Mucosa of rectum (tissue), 2 donors: ENCODE results near the gene COL7A1.
"Not testable (repeated sequence)": the region's sequence is repeated elsewhere in the genome, so short reads cannot be mapped to it uniquely, and the experiment has no call there.

Source experiments
- H3K27ac ChIP-seq, 2 donors: one replicate each; pipeline ENCODE4 v1.7.0; 2013; ENCODE audit warnings: inconsistent platforms in 2 of 2, low read depth in 2 of 2, low read length in 2 of 2
- H3K27me3 ChIP-seq, 2 donors: one replicate each; pipeline ENCODE4 v1.7.0; 2013; ENCODE audit warnings: low read length in 2 of 2; ENCODE audit not compliant: control insufficient read depth in 2 of 2, insufficient read depth in 2 of 2
- H3K36me3 ChIP-seq, 2 donors: one replicate each; pipeline ENCODE4 v1.7.0; 2013; ENCODE audit warnings: low read length in 2 of 2; ENCODE audit not compliant: control insufficient read depth in 2 of 2, insufficient read depth in 2 of 2
- H3K4me1 ChIP-seq, 2 donors: one replicate each; pipeline ENCODE4 v1.7.0; 2013; ENCODE audit warnings: low read length in 2 of 2, mild to moderate bottlenecking in 1 of 2; ENCODE audit not compliant: control insufficient read depth in 2 of 2, insufficient read depth in 2 of 2
- H3K4me3 ChIP-seq, 2 donors: one replicate each; pipeline ENCODE4 v1.7.0; 2013; ENCODE audit warnings: low read length in 2 of 2
- H3K9ac ChIP-seq, 2 donors: one replicate each; pipeline ENCODE4 v1.7.0; 2013; ENCODE audit warnings: low read length in 2 of 2, low read depth in 1 of 2, mild to moderate bottlenecking in 1 of 2
- H3K9me3 ChIP-seq, 2 donors: one replicate each; pipeline ENCODE4 v1.7.0; 2013; ENCODE audit warnings: low read length in 2 of 2; ENCODE audit not compliant: control insufficient read depth in 2 of 2
- donor health status: healthy.
- donor health status: Normal muscosa, but diverticular disease.

The COL7A1 gene

GRCh38 chr3:48555949-48556795 lies 39.0 kb downstream of the COL7A1 start:
- peak overlapping the region; percentile 32 to 67 for H3K9ac ChIP-seq
- peak overlapping the region; percentile 69 to 73 for H3K4me3 ChIP-seq
- no peaks in the 10 kb centered on the region for H3K27me3 ChIP-seq
- H3K9me3 ChIP-seq, result no peaks in the 10 kb centered on the region
- H3K36me3 ChIP-seq, result no peaks in the 10 kb centered on the region
- H3K4me1 ChIP-seq, result peaks cover 27 to 44% of the 10 kb centered on the region in 2 donors
- peak overlapping the region; percentile 34 to 58 for H3K27ac ChIP-seq

GRCh38 chr3:48555231-48555948 lies 39.7 kb downstream of the COL7A1 start:
- Histone ChIP-seq H3K36me3 (no peaks in the 10 kb centered on the region), H3K4me3 (peak overlapping the region in 1 of 2 donors; percentile 69), H3K9me3 (no peaks in the 10 kb centered on the region), H3K27me3 (no peaks in the 10 kb centered on the region), H3K4me1 (peaks cover 27 to 43% of the 10 kb centered on the region in 2 donors), H3K27ac (peak overlapping the region; percentile 34 to 58), H3K9ac (peak overlapping the region; percentile 17 to 34)

GRCh38 chr3:48553886-48554845 lies 41.0 kb downstream of the COL7A1 start:
- Histone ChIP-seq H3K27ac (peak overlapping the region in 1 of 2 donors; percentile 32), H3K36me3 (no peaks in the 10 kb centered on the region), H3K4me1 (peaks cover 25 to 39% of the 10 kb centered on the region in 2 donors), H3K27me3 (no peaks in the 10 kb centered on the region), H3K9ac (peak overlapping the region in 1 of 2 donors; percentile 5), H3K4me3 (no peak overlapping the region), H3K9me3 (no peaks in the 10 kb centered on the region)

- peaks cover 23 to 35% of the 10 kb centered on the region in 2 donors for H3K4me1 ChIP-seq
- no peak overlapping the region for H3K4me3 ChIP-seq
- no peaks in the 10 kb centered on the region for H3K27me3 ChIP-seq
- H3K9me3 ChIP-seq, result no peaks in the 10 kb centered on the region
- H3K27ac ChIP-seq, result peak overlapping the region in 1 of 2 donors; percentile 32
- no peaks in the 10 kb centered on the region for H3K36me3 ChIP-seq
- H3K9ac ChIP-seq, result no peak overlapping the region
Measured at GRCh38 chr3:48553361-48553760, 41.8 kb downstream of the COL7A1 start.

GRCh38 chr3:48552111-48552951 lies 42.8 kb downstream of the COL7A1 start:
- peak overlapping the region; percentile 28 to 49 for H3K27ac ChIP-seq

GRCh38 chr3:48551651-48552050 lies 43.5 kb downstream of the COL7A1 start:
- not testable (repeated sequence) for H3K27ac ChIP-seq, H3K36me3 ChIP-seq, H3K4me3 ChIP-seq, H3K27me3 ChIP-seq, H3K9me3 ChIP-seq, H3K9ac ChIP-seq
- H3K4me1 ChIP-seq, result peaks cover 19 to 26% of the 10 kb centered on the region in 2 donors

More at GRCh38 chr3:48552111-48552951, 42.8 kb downstream of the COL7A1 start:
- H3K36me3 ChIP-seq, result no peaks in the 10 kb centered on the region
- no peaks in the 10 kb centered on the region for H3K9me3 ChIP-seq
- no peak overlapping the region for H3K4me3 ChIP-seq
- H3K9ac ChIP-seq, result no peak overlapping the region
- peaks cover 21 to 29% of the 10 kb centered on the region in 2 donors for H3K4me1 ChIP-seq
- no peaks in the 10 kb centered on the region for H3K27me3 ChIP-seq

DNA sequence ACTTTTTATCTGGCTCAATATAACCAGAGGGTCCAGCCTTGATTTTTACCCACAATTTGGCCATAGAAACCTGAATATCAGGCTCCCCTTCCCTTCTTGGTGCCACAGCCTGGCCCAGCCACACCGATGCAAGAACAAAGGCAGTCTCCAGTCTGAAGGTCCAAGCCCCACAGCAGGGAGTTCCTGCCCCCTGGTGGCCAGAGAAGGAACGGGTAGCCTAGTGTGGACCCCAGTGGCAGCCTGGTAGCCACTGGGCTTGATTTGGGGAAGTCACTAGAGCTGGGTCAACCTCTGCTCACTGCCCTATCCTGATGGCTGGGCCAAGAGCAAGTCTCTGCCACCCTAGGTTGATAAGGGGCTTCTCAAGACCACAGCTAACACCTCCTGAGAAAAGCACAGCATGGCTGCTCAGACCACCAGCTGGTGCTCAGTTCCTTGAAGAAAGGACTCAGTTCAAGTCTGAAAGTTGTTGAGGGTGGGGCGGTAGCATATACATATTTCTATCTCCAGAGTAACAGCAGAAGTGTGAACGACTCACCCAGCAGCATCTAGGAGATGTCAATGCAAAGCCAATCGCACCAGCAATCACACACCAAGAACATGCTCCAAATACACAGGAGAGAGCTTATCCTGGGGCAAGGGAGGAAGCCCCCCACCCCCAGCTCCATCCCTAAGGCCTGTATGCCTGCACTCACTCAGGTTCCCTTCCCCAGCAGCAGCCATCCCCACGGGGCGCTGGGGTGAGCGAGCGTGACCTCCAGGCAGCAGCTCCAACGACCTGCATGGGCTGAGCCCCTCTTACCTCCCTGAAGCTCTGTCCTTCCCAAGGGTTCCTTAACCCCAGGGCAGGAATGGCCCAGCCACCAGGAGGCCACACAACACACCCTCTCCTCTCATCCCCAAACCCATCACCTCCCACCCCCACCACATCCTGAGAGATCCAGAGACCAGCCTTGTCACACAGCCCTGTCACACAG lies 46.1 kb downstream of the COL7A1 start:
- no peak overlapping the region for H3K27ac ChIP-seq

DNA sequence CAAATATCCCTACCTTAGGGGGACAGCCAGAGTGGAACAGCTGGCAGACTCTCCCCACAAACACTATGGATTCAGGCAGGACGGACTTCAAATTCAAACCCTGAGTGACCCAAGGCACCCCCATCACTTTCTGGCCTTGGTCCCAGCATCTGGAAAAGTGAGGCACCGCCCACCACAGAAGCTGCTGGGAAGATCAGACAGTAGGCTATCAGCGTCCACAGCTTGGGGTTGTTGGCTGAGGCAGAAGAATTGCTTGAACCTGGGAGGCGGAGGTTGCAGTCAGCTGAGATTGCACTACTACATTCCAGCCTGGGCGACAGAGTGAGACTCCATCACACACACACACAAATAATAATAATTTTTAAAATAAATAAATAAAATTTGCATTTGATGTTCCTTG lies 47.0 kb downstream of the COL7A1 start:
- no peaks in the 10 kb centered on the region for H3K9me3 ChIP-seq
- peaks cover 4 to 7% of the 10 kb centered on the region in 2 donors for H3K36me3 ChIP-seq
- no peak overlapping the region for H3K4me3 ChIP-seq
- no peak overlapping the region for H3K27ac ChIP-seq
- H3K9ac ChIP-seq, result no peak overlapping the region
- H3K4me1 ChIP-seq, result peaks cover 5% of the 10 kb centered on the region in 2 donors
- no peaks in the 10 kb centered on the region for H3K27me3 ChIP-seq

More for the DNA sequence above, 46.1 kb downstream of the COL7A1 start:
- Histone ChIP-seq H3K9me3 (no peaks in the 10 kb centered on the region), H3K9ac (no peak overlapping the region), H3K4me3 (no peak overlapping the region), H3K27me3 (no peaks in the 10 kb centered on the region), H3K4me1 (peaks cover 5 to 10% of the 10 kb centered on the region in 2 donors), H3K36me3 (peaks cover 4 to 7% of the 10 kb centered on the region in 2 donors)
